KMS-11 (cell line): Measurements from ENCODE around the gene DNM3.

ENCODE experiments used
- H2AFZ ChIP-seq: fragments of 200-600 bp; sonication (generic); 2 replicates; pipeline ENCODE4 v1.6.1; 2016; ENCODE audit warnings: antibody characterized with exemption, mixed run types, low read depth
- H3K27ac ChIP-seq: fragments of 200-600 bp; sonication (generic); 2 replicates; pipeline ENCODE4 v1.6.1; 2016; ENCODE audit warnings: mild to moderate bottlenecking, mixed run types
- H3K27me3 ChIP-seq: fragments of 200-600 bp; sonication (generic); 2 replicates; pipeline ENCODE4 v1.6.1; 2017; ENCODE audit warnings: mild to moderate bottlenecking, low read depth, mixed run types, moderate library complexity; ENCODE audit not compliant: insufficient read depth
- H3K36me3 ChIP-seq: fragments of 200-600 bp; sonication (generic); 2 replicates; pipeline ENCODE4 v1.6.1; 2017; ENCODE audit warnings: mild to moderate bottlenecking, mixed run types; ENCODE audit not compliant: insufficient read depth
- H3K4me1 ChIP-seq: fragments of 200-600 bp; sonication (generic); 2 replicates; pipeline ENCODE4 v1.6.1; 2016; ENCODE audit warnings: mild to moderate bottlenecking, low read depth, mixed run types; ENCODE audit not compliant: poor library complexity, severe bottlenecking
- H3K4me2 ChIP-seq: fragments of 200-600 bp; sonication (generic); 2 replicates; pipeline ENCODE4 v1.7.0; 2016; ENCODE audit warnings: mild to moderate bottlenecking, mixed run types
- H3K4me3 ChIP-seq: fragments of 200-600 bp; sonication (generic); IDR thresholded peaks from 2 replicates; pipeline ENCODE4 v1.6.1; 2017; ENCODE audit warnings: low read depth, low read length, mixed read lengths; ENCODE audit not compliant: insufficient read depth
- H3K79me2 ChIP-seq: fragments of 200-600 bp; sonication (generic); 2 replicates; pipeline ENCODE4 v1.6.1; 2016; ENCODE audit warnings: low read depth, mixed run types; ENCODE audit not compliant: insufficient read depth
- H3K9ac ChIP-seq: fragments of 200-600 bp; sonication (generic); 2 replicates; pipeline ENCODE4 v1.6.1; 2016; ENCODE audit warnings: mild to moderate bottlenecking, mixed run types
- H4K20me1 ChIP-seq: fragments of 200-600 bp; sonication (generic); 2 replicates; pipeline ENCODE4 v1.6.1; 2016; ENCODE audit warnings: mild to moderate bottlenecking, mixed run types; ENCODE audit not compliant: insufficient read depth
- CTCF ChIP-seq: fragments of 200-600 bp; sonication (generic); conservative IDR thresholded peaks from 2 replicates; pipeline ENCODE4 v1.6.1; 2017; ENCODE audit warnings: low read depth, mild to moderate bottlenecking, antibody characterized with exemption, low read length, moderate library complexity, mixed read lengths

The DNM3 gene

GRCh38 chr1:171940368-171940767, 99.1 kb downstream of the DNM3 start:
- Histone ChIP-seq H4K20me1 (no peaks in the 10 kb centered on the region), H3K27me3 (no peaks in the 10 kb centered on the region), H3K79me2 (no peaks in the 10 kb centered on the region), H3K4me2 (no peak overlapping the region), H3K4me3 (no peak overlapping the region), H3K27ac (no peak overlapping the region), H3K9ac (no peak overlapping the region), H3K4me1 (no peaks in the 10 kb centered on the region), H2AFZ (no peak overlapping the region), H3K36me3 (no peaks in the 10 kb centered on the region)
- no peak for TF ChIP-seq CTCF

- Histone ChIP-seq H3K4me1 (no peaks in the 10 kb centered on the region), H3K9ac (no peak overlapping the region), H2AFZ (no peak overlapping the region), H3K4me3 (no peak overlapping the region), H4K20me1 (no peaks in the 10 kb centered on the region), H3K79me2 (no peaks in the 10 kb centered on the region), H3K36me3 (no peaks in the 10 kb centered on the region), H3K27ac (no peak overlapping the region), H3K4me2 (no peak overlapping the region), H3K27me3 (no peaks in the 10 kb centered on the region)
- no peak for TF ChIP-seq CTCF
Observed at GRCh38 chr1:171941920-171942319, 100.6 kb downstream of the DNM3 start.

GRCh38 chr1:171943973-171944561, 102.8 kb downstream of the DNM3 start:
- Histone ChIP-seq H2AFZ (no peak overlapping the region), H4K20me1 (no peaks in the 10 kb centered on the region), H3K27me3 (no peaks in the 10 kb centered on the region), H3K79me2 (no peaks in the 10 kb centered on the region), H3K4me1 (no peaks in the 10 kb centered on the region), H3K36me3 (no peaks in the 10 kb centered on the region), H3K4me2 (no peak overlapping the region), H3K4me3 (no peak overlapping the region), H3K27ac (no peak overlapping the region), H3K9ac (no peak overlapping the region)
- TF ChIP-seq CTCF = no peak

GRCh38 chr1:171948511-171948910, 107.2 kb downstream of the DNM3 start:
- Histone ChIP-seq H4K20me1 (no peaks in the 10 kb centered on the region), H3K79me2 (no peaks in the 10 kb centered on the region)
- TF ChIP-seq CTCF = no peak

More at GRCh38 chr1:171948511-171948910, 107.2 kb downstream of the DNM3 start:
- Histone ChIP-seq H3K9ac (no peak overlapping the region), H3K4me3 (no peak overlapping the region), H3K4me1 (no peaks in the 10 kb centered on the region), H3K27me3 (no peaks in the 10 kb centered on the region), H3K27ac (no peak overlapping the region), H3K4me2 (no peak overlapping the region), H2AFZ (no peak overlapping the region), H3K36me3 (no peaks in the 10 kb centered on the region)
